Mononuclear cell (primary cell): Measurements from ENCODE around the gene PUM1. TPM values are rescaled to one million over a fixed set of nuclear protein-coding genes. Genes with fewer than 3 reads are reported as not detected.

Experiments used
- H3K27me3 ChIP-seq: 2 replicates; pipeline ENCODE4 v1.6.0; 2011; ENCODE audit warnings: low read length, control low read depth; ENCODE audit not compliant: insufficient read depth
- H3K4me1 ChIP-seq: 2 replicates; pipeline ENCODE4 v1.5.1; 2011; ENCODE audit warnings: mild to moderate bottlenecking, low read length, control low read depth; ENCODE audit not compliant: insufficient read depth
- H3K4me3 ChIP-seq: 2 replicates; pipeline ENCODE4 v1.5.1; 2011; ENCODE audit warnings: mild to moderate bottlenecking, low read length, moderate library complexity
- H3K9me3 ChIP-seq: 2 replicates; pipeline ENCODE4 v1.5.1; 2011; ENCODE audit warnings: low read depth, mild to moderate bottlenecking, control low read depth, low read length
- total RNA-seq: library from RNA; depleted of rRNA; stranded (reverse); fragments of >200 nt; gene quantifications from one replicate; pipeline ENCODE4 v1.2.3, GENCODE V29; 2012

Gene PUM1
- total RNA-seq, 1 donor = 154 TPM

DNA sequence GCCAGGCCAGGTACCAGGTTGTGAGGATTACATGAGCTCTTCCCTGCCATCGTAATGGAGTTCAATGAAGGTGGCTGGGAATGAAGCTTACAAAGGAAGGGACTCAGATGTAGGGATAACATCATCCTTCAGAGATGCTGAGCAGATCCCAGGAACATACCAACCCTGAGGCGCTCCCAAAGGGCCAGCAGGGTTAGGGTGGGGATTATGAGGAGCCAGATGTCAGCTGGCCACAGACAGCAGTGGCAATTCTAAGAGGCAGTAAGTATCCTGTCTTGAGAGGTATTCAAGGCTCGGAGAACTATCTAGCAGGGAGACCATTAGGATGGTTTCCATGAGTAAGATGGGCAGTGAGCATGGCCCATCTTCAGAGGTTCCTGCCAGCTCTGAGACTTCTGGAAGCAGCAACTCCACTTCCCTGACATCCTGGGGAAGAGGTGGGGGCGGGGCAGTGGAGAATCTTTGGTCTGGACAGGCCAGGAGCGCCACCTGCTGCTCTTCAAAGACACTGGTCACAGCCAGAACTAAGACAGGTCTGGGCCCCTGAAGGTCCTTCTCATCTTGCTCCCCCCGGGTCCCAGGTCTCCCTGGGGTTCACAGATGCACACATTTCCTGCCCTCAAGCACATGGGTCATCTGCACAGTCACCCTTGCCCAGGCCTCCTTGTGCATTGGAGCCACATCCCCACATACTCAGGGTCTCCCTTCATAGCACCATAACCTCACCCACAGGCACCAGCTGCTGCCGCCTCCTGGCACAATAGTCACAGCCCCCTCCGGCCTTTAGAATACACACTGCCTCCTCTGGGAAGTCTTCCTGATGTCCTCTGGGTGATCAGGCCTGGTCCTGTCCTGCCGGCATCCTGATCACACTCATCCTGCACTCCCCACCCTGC is 154.2 kb downstream of the PUM1 start:
- no peak overlapping the region for H3K4me3 ChIP-seq
- peaks cover 48% of the 10 kb centered on the region for H3K4me1 ChIP-seq
- H3K27me3 ChIP-seq = peaks cover 29% of the 10 kb centered on the region
- H3K9me3 ChIP-seq = no peaks in the 10 kb centered on the region

DNA sequence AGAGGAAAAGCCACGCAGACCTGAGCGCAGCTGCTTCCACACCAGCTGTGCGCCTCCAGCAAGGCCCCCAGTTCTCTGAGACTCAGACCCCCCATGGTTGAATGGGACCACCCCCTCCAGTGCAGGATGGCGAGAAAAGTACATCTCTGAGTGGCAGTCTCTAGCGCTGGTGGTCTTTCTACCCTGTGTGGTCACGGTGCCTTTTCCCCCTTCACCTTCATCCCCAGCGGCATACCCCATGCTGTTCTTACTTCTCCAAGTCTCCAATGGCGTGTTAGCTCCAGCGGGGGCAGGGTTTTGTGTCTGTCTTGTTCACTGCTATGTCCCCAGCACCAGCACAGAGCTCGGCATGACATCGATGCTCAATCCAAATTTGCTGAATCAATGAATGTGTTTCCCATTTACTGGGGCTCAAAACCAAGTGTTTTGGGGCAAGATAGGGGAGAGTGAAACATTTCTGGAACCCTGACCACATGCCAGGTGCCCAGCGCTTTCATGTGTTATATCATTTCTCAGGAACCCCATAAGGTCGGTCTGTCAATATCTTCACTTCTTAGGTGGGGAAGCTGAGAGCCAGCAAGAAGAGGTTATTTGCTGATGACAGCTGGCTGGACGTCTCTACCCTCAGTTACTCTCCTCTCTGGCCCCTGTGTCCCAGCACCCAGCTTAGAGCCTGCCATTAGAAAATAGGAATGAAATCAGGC is 156.0 kb downstream of the PUM1 start:
- H3K4me3 ChIP-seq = no peak overlapping the region
- peaks cover 48% of the 10 kb centered on the region for H3K4me1 ChIP-seq
- H3K9me3 ChIP-seq = no peaks in the 10 kb centered on the region
- H3K27me3 ChIP-seq = peaks cover 30% of the 10 kb centered on the region

DNA sequence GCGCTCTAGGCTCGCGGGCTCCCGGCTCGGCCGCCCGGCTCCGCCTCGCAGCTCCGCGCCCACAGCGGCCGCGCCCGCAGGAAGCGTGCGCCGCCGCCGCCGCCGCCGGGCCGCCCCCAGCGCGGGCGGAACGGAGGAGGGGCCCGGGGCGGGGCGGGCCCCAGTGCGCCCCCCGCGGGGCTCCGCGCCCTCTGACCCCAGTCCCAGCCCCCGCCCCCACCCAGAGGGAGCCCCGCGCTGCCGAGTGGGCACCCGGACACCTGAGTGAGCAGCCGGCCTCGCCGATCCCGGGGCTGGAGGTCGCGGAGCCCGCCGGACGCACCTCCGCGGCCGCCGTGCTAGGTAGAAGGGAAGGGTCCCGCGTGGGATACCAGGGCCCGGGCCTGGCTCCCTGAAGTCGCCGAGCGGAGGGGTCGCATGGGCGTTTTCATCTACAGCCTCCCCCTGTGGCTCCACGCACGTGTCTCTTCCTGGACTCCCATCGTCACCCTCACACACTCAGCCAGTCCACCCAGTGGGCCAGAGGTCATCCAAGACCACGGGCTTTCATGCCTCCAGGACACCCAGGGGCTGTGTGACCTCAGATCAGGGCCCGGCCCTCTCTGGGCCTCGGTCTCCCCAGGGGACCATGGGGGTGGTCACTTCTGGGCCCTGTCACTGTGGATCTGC is 156.7 kb downstream of the PUM1 start, which contains the start of gene SDC3:
Gene SDC3 (minus strand): TSS at position 63 of the 669 bp plus-strand sequence. CDS start 172 bp downstream, outside the sequence.
- Histone ChIP-seq H3K4me3 (no peak within 1 kb of the TSS), H3K4me1 (peaks cover 48% of the 10 kb centered on the region), H3K27me3 (peaks cover 32% of the 10 kb centered on the region), H3K9me3 (no peaks in the 10 kb centered on the region)

DNA sequence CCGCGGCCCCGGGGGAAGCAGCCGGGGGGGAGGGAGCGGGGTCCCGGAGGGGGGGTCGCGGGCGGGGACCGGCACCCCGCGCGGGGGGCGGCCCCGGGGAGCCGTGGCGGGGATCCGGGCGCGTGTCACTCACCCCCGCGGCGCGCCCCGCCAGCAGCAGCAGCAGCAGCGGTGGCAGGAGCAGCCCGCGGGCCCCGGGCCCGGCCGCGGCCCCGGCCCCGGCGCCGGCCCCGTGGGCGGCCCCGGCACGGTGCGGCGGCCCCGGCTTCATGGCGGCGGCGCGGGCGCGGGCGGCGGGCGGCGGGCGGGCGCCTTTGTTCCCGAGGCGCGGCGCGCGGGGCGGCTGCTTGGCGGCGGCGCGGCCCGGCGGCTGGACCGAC is 157.2 kb downstream of the PUM1 start:
- H3K9me3 ChIP-seq = no peaks in the 10 kb centered on the region
- H3K4me3 ChIP-seq = no peak overlapping the region
- peaks cover 32% of the 10 kb centered on the region for H3K27me3 ChIP-seq
- H3K4me1 ChIP-seq = peaks cover 43% of the 10 kb centered on the region

DNA sequence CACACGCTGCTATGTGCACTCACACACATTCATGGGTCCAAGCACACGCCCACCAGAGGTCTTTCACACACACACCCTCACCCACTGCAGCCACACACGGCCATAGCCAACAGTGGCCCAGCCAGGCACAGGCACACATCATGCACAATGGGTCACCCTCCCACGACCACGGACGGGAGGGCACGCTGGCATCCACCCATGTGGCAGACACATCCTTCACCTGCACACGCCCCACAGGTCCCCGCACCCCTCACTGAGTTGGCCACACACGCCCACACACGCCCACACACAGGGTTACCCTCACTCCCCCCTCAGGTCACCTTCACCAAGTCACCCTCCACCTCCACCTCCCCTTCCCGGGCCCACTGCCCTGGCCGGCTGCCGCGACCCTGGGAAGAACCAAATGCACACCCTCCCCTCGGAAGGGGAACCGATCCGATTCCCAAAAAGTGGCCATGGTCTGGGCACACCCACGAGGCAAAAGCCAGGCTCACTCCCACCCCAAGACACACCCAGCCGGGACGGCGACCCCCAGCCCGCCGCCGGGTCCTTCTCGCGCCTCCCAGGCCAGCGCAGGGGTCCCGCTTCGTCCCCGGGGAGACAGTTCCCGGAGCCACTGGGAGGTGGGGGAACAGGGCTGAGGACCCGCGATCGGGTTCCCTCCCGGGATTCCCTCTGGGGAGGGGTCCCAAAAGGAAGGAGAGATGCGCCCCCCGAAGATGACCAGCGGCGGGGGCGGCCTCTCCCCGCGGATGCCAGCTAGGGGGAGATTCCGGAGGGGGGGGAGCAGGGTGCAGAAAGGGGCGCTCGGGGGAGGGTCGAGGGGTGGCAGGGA is 157.8 kb downstream of the PUM1 start:
- peaks cover 37% of the 10 kb centered on the region for H3K4me1 ChIP-seq
- H3K4me3 ChIP-seq = no peak overlapping the region
- H3K9me3 ChIP-seq = no peaks in the 10 kb centered on the region
- peaks cover 32% of the 10 kb centered on the region for H3K27me3 ChIP-seq

DNA sequence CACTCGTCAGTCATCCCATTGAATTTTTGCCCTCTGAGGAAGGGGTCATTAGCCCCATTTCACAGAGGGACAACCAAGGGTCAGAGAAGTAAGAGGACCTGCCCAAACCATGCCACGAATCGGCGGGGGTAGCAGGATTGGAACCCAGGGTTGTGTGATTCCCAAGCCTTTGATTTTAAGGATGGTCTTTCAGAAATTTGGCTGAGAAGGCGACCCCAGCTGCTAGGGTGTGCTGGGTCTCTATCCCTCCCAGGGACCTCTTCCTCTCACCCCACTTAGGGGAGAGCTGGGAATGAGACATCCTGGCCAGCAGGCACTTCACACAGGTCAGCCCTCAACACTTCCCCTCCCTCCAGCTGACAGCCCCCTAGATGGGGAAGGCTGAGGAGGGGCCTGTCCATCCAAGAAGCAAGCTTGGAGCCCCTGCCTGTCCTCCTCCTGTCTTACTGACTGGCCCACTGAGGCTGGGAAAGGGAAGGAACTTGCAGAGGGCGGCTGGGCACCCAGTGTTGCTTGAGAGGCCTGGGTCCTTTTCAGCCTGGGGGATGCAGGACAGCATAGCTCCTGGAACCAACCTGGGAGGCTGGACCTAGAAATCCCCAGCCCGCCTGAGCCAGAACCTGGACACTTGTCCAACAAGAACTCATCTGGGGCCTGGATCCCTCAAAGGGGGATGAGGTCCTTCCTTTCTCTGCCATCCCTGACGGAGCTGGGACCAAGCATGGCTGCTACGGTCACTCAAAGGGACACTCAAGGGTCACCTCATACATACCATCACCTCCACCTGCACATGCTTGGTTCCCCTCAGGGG is 158.7 kb downstream of the PUM1 start:
- no peak overlapping the region for H3K4me3 ChIP-seq
- no peaks in the 10 kb centered on the region for H3K9me3 ChIP-seq
- H3K4me1 ChIP-seq = peaks cover 28% of the 10 kb centered on the region
- peaks cover 32% of the 10 kb centered on the region for H3K27me3 ChIP-seq

DNA sequence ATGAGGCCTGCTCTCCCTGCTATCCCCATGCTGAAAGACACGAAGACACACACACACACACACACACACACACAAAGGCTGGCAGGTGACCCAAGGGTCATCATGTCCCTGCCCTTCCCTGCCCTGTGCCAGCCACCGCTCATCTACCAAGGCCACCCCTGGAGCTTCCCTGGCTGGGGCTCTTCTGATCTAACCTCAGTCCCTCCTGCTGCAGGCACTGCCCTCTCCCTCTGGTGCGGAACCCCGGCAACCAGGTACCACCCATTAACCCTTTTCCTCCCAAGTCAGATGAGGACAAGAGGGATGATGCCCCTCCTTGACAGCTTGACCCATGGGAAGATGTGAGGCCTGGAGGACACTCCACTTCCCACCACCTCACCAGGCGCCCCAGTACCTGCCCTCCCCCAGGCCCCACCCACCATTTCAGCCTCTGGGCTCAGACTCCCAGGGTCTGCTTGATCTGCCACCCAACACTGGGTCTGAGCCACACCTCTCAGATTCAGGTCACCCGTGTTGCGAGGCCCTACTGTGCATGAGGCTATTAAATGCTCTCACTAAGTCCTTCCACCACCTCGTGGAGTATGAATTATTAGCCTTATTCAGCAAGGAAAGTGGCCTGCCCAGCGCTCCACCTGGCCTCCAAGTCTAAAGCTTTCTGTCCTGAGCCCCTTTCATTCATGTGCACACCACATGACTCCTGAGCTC is 159.4 kb downstream of the PUM1 start:
- Histone ChIP-seq H3K27me3 (peaks cover 32% of the 10 kb centered on the region), H3K9me3 (no peaks in the 10 kb centered on the region)

DNA sequence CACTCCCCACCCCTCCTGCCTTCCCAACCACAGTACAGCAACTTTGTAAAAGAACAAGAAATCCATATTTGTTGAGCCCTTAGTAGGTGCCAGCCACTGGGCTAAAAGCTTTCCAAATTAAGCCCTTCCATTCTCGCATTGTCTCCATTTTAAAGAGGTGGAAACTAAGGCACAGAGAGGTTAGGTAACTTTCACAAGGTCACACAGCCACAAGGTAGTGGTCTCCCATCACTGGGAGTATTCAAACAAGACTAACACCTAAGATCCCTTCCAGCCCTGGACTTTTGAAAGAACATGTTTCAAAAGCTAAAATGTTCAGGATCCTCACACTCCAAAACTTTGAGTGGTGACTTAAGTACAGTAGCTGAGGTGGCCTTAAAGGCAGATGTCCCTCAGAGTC is 160.1 kb downstream of the PUM1 start:
- Histone ChIP-seq H3K9me3 (no peaks in the 10 kb centered on the region), H3K4me3 (no peak overlapping the region), H3K4me1 (peaks cover 14% of the 10 kb centered on the region), H3K27me3 (peaks cover 27% of the 10 kb centered on the region)

More for the DNA sequence above, 159.4 kb downstream of the PUM1 start:
- peaks cover 20% of the 10 kb centered on the region for H3K4me1 ChIP-seq
- H3K4me3 ChIP-seq = no peak overlapping the region

DNA sequence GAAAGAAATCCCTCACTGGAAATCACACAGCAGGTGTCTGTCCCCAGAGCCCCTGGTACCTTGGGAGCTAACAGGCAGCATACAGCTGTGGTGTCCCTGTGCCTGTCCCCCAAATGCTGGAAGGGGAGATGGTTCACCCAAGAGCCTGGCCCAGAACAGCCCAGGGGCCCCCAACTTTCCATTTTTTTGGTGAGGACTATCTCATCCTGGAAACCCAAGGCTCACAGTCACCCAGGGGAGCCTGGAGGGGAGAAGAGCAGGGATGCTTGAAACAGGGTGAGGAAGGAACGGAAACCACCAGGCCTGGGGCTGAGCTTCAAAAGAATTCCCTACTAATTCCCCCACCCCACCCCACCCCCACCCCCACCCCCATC is 160.6 kb downstream of the PUM1 start:
- Histone ChIP-seq H3K4me1 (peaks cover 12% of the 10 kb centered on the region), H3K27me3 (peaks cover 27% of the 10 kb centered on the region), H3K9me3 (no peaks in the 10 kb centered on the region), H3K4me3 (no peak overlapping the region)

DNA sequence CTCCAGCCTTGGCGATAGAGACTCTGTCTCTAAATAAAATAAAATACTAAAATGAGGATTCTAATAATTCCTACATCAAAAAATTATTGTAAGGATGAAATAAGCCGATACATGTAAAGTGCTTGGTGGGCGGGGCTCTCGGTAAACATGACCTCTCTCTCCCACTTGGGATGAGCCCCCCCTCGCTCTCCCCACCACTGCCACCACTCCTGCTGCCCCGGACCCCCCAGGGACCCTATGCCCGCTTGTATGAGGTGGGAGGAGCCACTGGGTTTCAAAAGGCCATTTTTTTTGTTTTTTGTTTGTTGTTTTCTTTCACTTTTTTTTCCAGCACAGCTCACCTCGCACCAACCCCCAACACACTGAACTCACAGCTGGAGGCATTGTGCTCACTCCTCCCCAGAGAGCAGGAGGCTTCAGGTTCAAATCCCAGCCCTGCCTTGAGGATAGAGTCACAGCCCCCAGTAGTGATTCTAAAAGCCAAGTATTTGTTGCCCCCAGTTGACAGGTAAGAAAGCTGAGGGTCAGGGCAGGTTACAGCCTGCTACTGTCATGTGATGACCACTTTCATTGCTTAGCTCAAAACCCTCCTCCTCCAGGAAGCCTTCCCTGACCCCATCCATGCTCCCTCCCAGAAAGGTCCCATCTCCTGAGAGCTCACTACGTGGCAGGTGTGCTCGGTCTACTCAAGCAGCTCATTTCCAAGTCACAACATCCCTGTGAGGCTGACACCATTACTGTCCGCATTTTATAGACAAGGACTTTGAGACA is 161.1 kb downstream of the PUM1 start:
- Histone ChIP-seq H3K4me1 (peaks cover 6% of the 10 kb centered on the region), H3K4me3 (no peak overlapping the region), H3K27me3 (peaks cover 22% of the 10 kb centered on the region), H3K9me3 (no peaks in the 10 kb centered on the region)

DNA sequence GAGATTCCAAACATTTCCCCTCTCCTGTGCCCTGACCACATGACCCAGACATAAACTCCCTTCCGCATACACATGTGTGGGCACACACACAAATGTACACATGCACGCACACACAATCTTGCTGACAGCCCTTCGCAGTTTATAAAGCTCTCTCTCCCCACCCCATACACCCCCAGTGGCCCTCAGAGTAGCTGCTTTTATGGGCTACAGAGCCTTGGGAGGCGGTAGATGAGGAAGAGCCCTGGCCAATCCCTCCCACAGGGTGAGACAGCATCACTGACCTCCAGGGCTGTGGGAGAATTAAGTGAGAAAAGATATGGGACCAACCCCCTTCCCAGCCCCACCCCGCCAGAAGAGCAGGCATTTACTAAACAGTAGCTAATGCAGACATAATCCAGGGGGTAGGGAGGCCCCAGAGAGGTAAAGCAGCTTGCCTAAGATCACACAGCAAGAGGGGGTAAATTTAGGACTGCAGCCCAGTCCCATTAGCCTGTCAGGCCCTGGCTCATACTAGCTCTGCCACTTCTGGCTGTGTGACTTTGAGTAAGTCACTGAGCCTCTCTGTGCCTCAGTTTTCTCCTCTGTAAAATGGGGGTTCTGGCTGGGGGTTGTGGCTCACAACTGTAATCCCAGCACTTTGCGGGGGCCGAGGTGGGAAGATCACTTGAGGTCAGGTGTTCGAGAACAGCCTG is 162.0 kb downstream of the PUM1 start:
- Histone ChIP-seq H3K27me3 (peaks cover 18% of the 10 kb centered on the region), H3K4me1 (no peaks in the 10 kb centered on the region), H3K9me3 (no peaks in the 10 kb centered on the region), H3K4me3 (no peak overlapping the region)

DNA sequence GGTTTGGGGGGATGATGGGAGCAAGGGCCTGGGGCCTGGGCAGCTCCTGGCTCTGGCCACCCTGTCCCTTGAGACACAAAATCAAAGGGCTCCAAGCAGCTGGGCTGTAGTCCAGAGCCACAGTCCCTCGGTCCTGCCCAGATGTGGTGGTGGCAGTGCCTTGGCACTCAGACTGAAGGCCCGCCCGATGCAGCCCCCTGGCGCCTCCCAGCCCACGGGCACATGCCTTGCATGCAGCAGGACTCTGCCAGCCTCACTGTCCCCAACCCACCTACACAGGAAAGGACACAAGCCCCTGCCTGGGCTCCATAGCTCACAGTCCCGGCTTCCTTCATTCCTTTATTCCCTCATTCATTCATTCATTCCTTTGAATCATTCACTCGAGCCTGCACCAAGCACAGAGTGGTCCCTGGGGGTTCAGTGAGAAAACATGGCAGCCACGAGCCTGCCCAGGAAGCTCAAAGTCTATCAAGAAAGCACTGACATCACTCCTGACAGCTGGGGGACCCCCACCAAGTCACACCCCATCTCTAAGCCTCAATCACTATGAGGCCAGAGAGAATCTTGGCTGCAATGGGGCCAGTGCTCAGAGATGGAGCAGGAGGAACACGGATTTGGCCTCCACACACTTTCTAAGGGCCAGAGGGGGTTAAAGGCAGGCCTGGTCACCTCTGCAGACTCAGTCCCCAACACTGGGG is 162.8 kb downstream of the PUM1 start:
- no peak overlapping the region for H3K4me3 ChIP-seq
- no peaks in the 10 kb centered on the region for H3K4me1 ChIP-seq
- H3K27me3 ChIP-seq = peaks cover 16% of the 10 kb centered on the region
- H3K9me3 ChIP-seq = no peaks in the 10 kb centered on the region
